ENCODE measurements around the gene BABAM2. TPM values are rescaled to one million over a fixed set of nuclear protein-coding genes. Genes with fewer than 3 reads are reported as not detected.

BABAM2 gene
- polyA plus RNA-seq, 3 donors = 11.1 to 23.9 (median 20.6) TPM

DNA sequence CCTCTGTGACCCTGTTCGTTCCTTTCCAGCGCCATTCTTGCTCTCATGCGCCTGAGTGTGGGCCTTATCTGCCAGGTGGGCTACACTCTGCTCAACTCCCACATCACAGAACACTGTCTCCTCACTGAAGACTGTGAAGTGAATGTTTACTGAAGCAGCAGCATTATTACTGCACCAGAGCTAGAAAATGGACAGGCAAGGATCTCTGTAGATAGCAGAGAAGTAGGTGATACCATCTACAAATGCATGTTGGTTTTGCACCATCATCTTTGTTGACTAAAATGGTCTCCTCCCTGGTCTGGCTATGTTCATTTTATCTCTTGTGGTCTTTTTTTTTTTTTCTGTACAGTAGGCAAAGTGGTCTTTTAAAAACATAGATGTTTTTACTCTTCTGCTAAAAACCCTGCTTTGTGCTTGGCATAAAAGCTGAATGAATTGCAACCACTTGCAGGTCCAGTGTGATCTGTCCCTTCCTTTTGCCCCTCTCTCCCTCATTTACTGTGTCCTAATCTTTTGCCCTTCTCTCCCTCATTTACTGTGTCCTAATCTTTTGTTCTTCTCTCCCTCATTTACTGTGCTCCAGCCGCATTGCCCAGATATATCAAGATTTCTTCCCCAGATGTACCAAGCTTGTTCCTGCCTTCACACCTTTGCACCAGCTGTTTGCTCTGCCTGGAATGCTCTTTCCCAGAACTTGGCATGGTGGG, 35.4 kb downstream of the BABAM2 start:
- no peak overlapping the region for H3K27ac ChIP-seq (ENCODE audit: low read depth, low read length)
- WGBS, 3 donors = 93 to 98% (median 95%) methylated on average over 4 of the region's 4 CpGs

GRCh38 chr2:27929916-27930486, 39.5 kb downstream of the BABAM2 start:
- 39 to 77% (median 77%) methylated on average over 11 of the region's 11 CpGs for WGBS, 3 donors
- no peak overlapping the region for H3K27ac ChIP-seq (ENCODE audit: low read depth, low read length)

- no peak overlapping the region for H3K27ac ChIP-seq (ENCODE audit: low read depth, low read length)
- 75 to 90% (median 87%) methylated on average over 4 of the region's 4 CpGs for WGBS, 3 donors
Observed at GRCh38 chr2:27931361-27931950, 40.9 kb downstream of the BABAM2 start.

GRCh38 chr2:27932396-27932795, 41.9 kb downstream of the BABAM2 start:
- 93 to 98% (median 93%) methylated on average over 2 of the region's 2 CpGs for WGBS, 3 donors
- no peak overlapping the region for H3K27ac ChIP-seq (ENCODE audit: low read depth, low read length)

DNA sequence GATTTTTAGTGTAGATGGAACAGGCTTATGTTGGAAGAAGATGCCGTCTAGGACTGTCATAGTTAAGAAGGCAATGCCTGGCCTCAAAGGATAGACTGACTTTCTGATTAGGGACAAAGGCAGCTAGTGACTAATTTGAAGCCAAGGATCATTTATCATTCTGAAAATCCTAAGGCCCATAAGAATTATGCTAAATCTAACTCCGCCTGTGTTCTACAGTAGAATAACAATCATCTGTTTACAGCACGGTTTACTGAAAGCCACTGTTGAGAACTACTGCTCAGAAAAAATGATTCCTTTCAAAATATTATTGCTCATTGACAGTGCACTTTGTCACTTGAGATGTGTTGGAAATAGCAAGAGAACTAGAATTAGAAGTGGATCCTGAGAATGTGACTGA, 44.5 kb downstream of the BABAM2 start:
- H3K27ac ChIP-seq (ENCODE audit: low read depth, low read length) = no peak overlapping the region
- WGBS, 3 donors = 94 to 97% (median 96%) methylated on average over 3 of the region's 3 CpGs

DNA sequence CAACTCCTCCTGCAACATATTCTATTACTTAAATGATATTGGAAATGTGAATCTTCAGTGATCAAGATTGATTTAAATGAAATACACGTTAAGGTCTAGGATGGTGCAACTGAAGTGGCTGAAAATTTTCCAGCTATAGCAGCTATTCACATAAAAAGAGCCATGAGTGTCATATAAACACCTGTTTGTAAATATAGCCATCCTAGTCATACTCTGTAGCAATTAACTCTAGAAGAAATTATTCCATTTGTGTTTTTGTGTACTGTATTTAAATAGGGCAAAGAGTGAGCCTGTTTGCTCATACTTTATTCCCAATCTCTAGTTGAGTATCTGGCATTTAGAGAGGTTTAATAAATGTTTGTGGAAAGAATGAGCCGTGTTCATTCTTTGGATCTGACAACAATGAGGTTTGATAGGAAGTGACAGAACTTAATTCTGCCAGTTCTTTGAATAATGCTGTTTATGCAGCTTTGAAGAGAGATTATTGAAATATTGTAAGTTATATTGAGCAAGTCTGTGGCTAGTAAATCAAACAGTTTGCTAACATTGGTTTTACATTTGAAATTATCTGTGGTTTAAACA, 49.7 kb downstream of the BABAM2 start:
- 49 to 64% (median 62%) methylated on average over 2 of the region's 2 CpGs for WGBS, 3 donors
- no peak overlapping the region for H3K27ac ChIP-seq (ENCODE audit: low read depth, low read length)

- no peak overlapping the region for H3K27ac ChIP-seq (ENCODE audit: low read depth, low read length)
- WGBS, 3 donors = 88 to 97% (median 95%) methylated on average over 5 of the region's 5 CpGs
Observed at GRCh38 chr2:27940982-27941381, 50.5 kb downstream of the BABAM2 start.

- H3K27ac ChIP-seq (ENCODE audit: low read depth, low read length) = no peak overlapping the region
- WGBS, 3 donors = 94 to 97% (median 95%) methylated on average over 8 of the region's 8 CpGs
Observed at GRCh38 chr2:27942612-27943547, 52.4 kb downstream of the BABAM2 start.

DNA sequence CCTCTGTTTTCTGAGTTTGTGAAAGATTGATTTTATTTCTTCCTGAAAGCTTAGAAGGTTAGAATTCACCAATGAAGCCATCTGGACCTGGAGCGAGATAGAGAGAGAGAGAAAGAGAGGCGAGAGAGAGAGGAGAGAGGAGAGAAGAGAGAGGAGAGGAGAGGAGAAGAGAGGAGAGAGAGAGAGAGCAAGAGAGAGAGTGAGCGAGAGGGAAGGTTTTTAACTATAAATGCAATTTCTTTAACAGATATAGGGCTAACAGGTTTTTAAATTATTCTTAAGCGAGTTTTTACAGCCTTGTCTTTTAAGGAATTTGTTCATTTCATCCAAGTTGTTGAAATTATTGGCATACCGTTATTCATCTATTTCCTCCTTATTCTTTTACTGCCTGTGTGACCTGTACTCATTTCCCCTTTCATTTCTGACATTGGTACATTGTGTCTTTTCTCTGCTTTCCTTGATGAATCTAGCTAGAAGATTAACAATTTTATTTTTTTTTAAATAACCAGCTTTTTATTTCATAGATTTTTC, 56.1 kb downstream of the BABAM2 start:
- 54 to 83% (median 64%) methylated on average over 5 of the region's 5 CpGs for WGBS, 3 donors
- H3K27ac ChIP-seq (ENCODE audit: low read depth, low read length) = no peak overlapping the region

GRCh38 chr2:27952070-27952469, 61.5 kb downstream of the BABAM2 start:
- no peak overlapping the region for H3K27ac ChIP-seq (ENCODE audit: low read depth, low read length)
- 96 to 100% (median 97%) methylated on average over 1 of the region's 1 CpG for WGBS, 3 donors

DNA sequence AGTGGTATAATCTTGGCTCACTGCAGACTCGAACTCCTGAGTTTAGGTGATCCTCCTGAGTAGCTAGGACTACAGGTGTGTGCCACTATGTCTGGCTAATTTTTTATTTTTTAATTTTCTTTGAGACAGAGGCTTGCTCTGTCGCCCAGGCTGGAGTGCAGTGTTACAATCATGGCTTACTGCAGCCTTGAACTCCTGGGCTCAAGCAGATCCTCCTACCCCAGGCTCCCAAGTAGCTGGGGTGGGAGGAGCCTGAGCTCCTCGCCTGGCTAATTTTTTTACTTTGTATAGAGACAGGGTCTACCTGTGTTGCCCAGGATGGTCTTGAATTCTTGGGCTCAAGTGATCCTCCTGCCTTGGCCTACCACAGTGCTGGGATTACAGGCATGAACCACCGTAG, 62.5 kb downstream of the BABAM2 start:
- 76 to 91% (median 88%) methylated on average over 4 of the region's 4 CpGs for WGBS, 3 donors

DNA sequence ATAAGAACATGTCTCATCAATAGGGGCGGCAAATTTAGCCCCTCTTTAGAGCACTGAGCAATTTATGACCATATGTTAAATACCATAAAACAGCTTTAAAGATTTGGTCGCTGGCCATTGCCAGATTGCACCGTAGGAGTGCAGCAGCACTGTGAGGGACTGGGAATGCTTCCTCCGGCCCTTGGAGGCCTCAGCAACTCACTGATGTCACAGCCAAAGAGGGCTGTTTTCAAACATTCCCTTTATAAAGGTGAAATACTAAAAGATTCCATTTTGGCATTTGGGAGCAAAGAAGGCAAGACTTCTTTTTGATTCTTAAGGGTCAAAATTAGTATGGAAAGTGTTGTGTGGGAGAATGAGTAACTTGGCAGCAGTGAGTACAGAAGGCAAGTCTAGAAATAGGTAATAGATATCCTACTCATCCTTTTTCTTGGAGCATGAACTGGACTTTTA, 63.7 kb downstream of the BABAM2 start:
- WGBS, 3 donors = 55 to 83% (median 55%) methylated on average over 4 of the region's 4 CpGs
- no peak overlapping the region for H3K27ac ChIP-seq (ENCODE audit: low read depth, low read length)

More for the DNA sequence above, 62.5 kb downstream of the BABAM2 start:
- no peak overlapping the region for H3K27ac ChIP-seq (ENCODE audit: low read depth, low read length)

DNA sequence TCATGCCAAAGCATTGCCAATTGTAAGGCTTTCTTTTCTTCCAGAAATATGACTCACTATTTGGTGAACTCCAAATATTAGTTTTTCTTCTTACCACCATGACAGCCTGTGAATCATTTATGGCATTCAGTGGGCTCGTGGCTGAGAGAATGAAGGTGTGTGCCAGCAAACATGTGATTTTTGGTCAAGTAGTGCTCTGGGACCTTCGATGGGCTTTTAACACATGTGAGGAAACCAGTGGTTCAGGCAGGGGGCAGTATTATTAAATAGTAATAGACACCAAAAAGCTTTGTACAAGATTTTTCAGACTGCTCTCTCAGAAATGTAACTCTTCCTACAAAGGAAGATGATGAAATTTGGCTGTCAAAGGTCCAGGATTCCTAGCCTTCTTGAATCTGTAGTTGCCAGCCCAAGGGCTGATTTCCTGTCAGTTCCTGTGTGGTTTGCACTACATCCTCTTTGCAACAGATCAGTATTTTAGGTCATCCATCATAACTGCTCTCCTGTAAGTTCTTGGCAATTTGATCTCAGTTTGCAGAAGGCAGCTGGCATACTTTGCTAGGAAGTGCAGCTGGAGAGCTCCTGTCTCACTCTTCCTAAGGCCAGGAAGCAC, 64.3 kb downstream of the BABAM2 start:
- WGBS, 3 donors = 1 to 18% (median 2%) methylated on average over 2 of the region's 2 CpGs
- no peak overlapping the region for H3K27ac ChIP-seq (ENCODE audit: low read depth, low read length)

DNA sequence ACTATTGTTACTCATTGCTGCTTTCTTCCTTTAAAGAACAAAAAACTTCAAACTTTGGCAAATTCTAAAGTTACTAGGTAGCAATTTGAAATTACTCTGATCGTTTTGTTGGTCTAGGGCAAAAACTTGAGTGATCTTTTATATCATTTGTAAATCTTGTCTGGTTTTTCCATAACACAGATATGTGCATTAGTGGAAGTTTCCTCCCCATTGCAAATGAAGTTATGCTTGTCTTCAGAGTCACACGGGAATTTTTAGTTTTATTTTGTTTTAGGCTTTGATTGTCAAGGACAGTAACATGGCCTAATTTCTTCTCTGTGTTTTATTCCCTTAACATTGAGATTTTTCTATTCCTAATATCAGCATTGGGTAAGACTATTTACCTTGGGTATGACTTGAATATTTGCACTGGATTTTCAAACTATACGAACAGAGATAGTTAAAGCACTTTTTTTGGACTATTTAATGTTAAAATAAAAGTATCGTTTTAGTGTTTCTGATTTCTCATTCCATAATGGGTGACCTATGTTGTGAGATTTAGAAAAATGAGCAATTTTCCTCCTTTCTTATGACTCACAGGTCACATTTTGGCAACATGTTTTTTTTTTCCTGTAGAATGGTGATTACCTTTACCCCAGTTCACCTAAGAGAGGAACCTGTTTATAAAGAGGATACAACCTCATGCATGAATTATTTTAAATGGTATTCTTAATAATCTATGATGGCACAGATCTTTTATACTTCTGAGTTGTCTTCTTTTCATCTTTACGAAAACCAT, 65.0 kb downstream of the BABAM2 start:
- no peak overlapping the region for H3K27ac ChIP-seq (ENCODE audit: low read depth, low read length)
- WGBS, 3 donors = 41 to 44% (median 43%) methylated on average over 5 of the region's 5 CpGs

GRCh38 chr2:27956888-27957287, 66.4 kb downstream of the BABAM2 start:
- WGBS, 3 donors = 37 to 86% (median 45%) methylated on average over 2 of the region's 2 CpGs
- no peak overlapping the region for H3K27ac ChIP-seq (ENCODE audit: low read depth, low read length)

DNA sequence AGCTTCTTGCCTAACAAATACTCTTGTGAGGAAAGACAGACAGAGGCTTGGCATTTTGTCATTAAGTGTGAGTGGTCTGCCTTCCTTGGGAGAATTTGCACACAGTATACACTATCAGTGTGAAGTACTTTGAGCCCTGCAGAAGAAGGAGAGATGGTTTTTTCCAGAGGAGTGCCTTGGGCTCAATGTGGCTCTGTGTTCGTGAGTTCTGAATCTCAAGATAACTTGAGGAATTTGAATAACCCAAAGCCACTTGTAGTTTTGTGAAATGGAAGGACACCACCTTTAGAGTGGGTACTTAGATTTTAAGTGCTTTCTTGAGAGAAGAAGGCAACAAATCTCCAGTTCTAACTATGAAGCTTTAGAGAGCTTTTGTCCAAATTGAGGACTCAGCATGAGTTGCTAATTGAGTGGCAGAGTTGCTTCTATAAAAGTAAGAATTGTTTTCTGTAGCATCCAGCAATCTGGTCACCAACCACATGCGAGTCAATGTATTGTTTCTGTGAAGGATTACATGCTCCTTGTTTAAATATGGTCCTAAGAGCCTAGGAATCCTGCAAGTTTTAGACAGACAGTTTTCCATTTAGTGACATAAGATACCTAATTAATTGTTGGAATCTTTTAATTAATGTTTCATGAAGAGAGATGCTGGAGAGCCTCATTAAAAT, 68.3 kb downstream of the BABAM2 start:
- 88 to 90% (median 90%) methylated on average over 2 of the region's 2 CpGs for WGBS, 3 donors
- no peak overlapping the region for H3K27ac ChIP-seq (ENCODE audit: low read depth, low read length)

DNA sequence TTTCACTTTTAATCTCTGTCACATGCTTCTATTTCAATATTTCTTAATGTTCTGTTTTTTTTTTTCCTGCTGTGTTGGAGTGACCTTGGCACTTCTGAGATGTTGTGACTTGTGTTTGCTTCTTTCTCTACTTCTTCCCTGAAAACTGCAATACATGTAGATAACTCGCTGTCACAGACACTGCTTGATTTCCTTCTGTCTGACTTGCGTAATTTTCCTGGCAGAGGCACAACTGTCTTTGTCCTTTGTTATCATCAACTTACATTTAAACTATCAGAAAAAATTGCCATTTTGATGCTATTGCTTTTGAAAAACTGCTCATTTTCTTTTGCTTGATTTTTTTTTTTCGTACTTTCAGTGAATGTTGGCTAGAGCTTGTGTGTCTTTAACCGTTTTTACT, 69.0 kb downstream of the BABAM2 start:
- WGBS, 3 donors = 11 to 25% (median 23%) methylated on average over 4 of the region's 4 CpGs
- H3K27ac ChIP-seq (ENCODE audit: low read depth, low read length) = no peak overlapping the region

All from adipose tissue (tissue), 3 donors.